ENCODE data around the gene TNIP2. TPM values are rescaled to one million over a fixed set of nuclear protein-coding genes. Genes with fewer than 3 reads are reported as not detected.

The TNIP2 gene
- total RNA-seq, 6 experiments from 2014 or later, result 28.6 to 32.0 (median 30.9) TPM

DNA sequence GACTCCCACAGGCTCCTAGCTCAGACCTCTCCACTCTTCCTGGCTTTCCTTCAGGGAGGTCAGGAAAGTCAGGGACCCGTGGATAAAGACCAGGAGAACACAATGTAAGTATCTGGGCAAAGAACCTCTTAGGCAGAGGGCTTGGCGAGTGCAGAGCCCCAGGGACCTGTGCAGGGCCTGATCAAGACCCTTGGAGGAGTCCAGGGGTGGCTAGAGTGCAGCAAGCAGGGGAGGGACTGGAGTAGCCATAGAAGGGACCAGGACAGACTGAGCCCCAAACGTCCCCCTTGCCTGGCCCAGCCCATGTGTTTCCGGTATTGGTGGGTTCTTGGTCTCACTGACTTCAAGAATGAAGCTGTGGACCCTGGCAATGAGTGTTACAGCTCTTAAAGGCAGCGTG is 5.9 kb upstream of the TNIP2 start:
- H3K9me3 Mint-ChIP-seq, result no peaks in the 10 kb centered on the region
- no peak overlapping the region for H3K27ac Mint-ChIP-seq
- H3K4me3 Mint-ChIP-seq, result no peak overlapping the region
- H3K4me1 Mint-ChIP-seq (ENCODE audit: low read depth), result no peaks in the 10 kb centered on the region
- no peak for DNase-seq
- TF ChIP-seq, protein P1, sequence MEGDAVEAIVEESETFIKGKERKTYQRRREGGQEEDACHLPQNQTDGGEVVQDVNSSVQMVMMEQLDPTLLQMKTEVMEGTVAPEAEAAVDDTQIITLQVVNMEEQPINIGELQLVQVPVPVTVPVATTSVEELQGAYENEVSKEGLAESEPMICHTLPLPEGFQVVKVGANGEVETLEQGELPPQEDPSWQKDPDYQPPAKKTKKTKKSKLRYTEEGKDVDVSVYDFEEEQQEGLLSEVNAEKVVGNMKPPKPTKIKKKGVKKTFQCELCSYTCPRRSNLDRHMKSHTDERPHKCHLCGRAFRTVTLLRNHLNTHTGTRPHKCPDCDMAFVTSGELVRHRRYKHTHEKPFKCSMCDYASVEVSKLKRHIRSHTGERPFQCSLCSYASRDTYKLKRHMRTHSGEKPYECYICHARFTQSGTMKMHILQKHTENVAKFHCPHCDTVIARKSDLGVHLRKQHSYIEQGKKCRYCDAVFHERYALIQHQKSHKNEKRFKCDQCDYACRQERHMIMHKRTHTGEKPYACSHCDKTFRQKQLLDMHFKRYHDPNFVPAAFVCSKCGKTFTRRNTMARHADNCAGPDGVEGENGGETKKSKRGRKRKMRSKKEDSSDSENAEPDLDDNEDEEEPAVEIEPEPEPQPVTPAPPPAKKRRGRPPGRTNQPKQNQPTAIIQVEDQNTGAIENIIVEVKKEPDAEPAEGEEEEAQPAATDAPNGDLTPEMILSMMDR (IDR thresholded peaks at IDR 0.05), result no peak
- peaks cover 4% of the 10 kb centered on the region for H3K27me3 Mint-ChIP-seq (ENCODE audit: insufficient read depth)
- H3K36me3 Mint-ChIP-seq (ENCODE audit: low read depth), result no peaks in the 10 kb centered on the region

DNA sequence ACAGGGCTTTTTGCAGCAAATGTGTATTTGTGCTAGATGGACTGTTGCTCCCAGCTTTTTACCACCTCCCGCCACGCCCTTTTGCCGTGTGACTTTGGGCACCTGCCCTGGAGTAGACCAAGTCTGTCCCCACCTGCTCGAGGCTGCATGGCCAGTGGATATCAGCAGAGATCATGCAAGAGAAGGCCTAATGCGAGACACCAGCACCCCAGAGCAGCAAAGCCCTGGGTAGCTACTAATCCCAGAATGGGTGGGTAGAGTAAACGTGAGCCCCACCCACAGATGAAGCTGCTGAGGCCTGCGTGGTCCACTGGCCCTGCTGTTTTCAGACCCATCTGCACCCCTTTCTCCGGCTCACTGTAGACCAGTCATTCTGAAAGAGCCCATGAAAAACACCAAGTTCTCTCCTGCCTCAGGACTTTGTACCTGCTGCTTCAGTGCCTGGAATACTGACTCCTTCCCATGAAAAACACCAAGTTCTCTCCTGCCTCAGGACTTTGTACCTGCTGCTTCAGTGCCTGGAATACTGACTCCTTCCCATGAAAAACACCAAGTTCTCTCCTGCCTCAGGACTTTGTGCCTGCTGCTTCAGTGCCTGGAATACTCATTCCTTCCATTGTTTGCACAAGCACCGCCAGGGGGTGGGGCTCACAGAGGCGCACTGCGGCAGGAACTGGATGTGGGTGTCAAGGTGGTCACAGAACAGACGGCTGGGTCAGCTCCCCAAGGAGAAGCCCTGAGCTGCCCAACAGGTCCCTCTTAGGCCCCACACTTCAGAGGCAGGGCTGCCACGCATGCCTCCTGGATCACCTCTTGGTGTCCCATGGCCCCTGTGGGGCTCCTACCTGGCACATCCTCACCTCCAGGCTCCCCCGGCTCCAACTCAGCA is 5.1 kb upstream of the TNIP2 start:
- Mint-ChIP-seq H3K4me1 (ENCODE audit: low read depth) (no peaks in the 10 kb centered on the region), H3K4me3 (no peak overlapping the region), H3K36me3 (ENCODE audit: low read depth) (no peaks in the 10 kb centered on the region), H3K9me3 (no peaks in the 10 kb centered on the region), H3K27me3 (ENCODE audit: insufficient read depth) (peaks cover 4% of the 10 kb centered on the region), H3K27ac (no peak overlapping the region)
- TF ChIP-seq, protein P1 (IDR thresholded peaks at IDR 0.05), result no peak
- no peak for DNase-seq

DNA sequence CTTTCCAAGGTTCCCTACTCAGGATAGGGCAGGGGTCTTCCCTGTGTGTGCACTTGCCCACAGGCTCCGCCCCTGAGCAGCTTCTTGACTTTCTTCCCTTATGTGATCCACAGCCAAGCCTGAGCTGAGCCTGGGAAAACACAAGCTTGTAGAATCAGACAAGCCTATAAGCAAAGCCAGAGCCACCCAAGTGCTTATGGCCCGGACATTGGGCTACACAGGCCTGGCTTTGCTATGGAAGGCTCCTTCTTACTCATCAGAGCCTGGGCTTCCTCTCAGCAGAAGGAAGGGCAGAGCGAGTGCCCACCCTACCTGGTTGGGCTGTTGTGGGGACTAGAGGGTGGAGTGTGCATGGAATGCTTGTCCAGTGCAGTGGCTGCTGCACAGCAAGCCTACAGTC is 1.3 kb upstream of the TNIP2 start:
- Mint-ChIP-seq H3K36me3 (ENCODE audit: low read depth) (no peaks in the 10 kb centered on the region), H3K4me1 (ENCODE audit: low read depth) (peaks cover 16% of the 10 kb centered on the region), H3K27me3 (ENCODE audit: insufficient read depth) (peaks cover 1% of the 10 kb centered on the region; the same call in 1 of the 2 replicates), H3K4me3 (peak overlapping the region; percentile 25; the same call in 1 of the 2 replicates), H3K27ac (no peak overlapping the region), H3K9me3 (no peaks in the 10 kb centered on the region)
- TF ChIP-seq, protein P1 (IDR thresholded peaks at IDR 0.05), result no peak
- DNase-seq, result no peak

DNA sequence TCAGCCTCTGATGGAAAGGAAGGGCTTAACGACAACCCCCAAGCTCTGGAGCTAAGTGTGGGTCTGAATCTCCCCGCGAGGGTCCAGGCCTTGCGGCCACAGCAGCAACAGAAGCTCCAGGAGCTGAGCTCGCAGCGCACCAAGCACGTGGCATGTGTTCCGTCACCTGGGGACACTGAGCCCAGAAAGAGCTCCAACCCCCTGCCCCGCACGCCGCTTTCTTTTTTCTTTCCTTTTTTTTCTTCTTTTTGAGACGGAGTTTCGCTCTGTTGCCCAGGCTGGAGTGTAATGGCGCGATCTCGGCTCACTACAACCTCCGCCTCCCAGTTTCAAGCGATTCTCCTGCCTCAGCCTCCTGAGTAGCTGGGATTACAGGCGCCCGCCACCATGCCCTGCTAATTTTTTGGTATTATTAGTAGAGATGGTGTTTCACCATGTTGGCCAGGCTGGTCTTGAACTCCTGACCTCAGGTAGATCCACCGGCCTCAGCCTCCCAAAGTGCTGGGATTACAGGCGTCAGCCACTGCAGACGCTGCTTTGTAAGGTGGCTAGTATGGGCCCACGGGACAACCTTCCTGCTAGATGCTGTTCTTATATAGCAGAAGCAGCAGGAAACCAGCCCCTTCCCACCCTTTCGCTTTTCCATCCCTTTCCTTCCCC is 685 bp upstream of the TNIP2 start:
- TF ChIP-seq, protein P1 (IDR thresholded peaks at IDR 0.05), result no peak
- peak overlapping the region; percentile 40; the same call in 1 of the 2 replicates for H3K27ac Mint-ChIP-seq
- no peak for DNase-seq
- no peaks in the 10 kb centered on the region; the same call in 1 of the 2 replicates for H3K27me3 Mint-ChIP-seq (ENCODE audit: insufficient read depth)
- H3K4me3 Mint-ChIP-seq, result peak overlapping the region; percentile 69
- H3K36me3 Mint-ChIP-seq (ENCODE audit: low read depth), result no peaks in the 10 kb centered on the region
- H3K4me1 Mint-ChIP-seq (ENCODE audit: low read depth), result peaks cover 16% of the 10 kb centered on the region
- no peaks in the 10 kb centered on the region for H3K9me3 Mint-ChIP-seq

DNA sequence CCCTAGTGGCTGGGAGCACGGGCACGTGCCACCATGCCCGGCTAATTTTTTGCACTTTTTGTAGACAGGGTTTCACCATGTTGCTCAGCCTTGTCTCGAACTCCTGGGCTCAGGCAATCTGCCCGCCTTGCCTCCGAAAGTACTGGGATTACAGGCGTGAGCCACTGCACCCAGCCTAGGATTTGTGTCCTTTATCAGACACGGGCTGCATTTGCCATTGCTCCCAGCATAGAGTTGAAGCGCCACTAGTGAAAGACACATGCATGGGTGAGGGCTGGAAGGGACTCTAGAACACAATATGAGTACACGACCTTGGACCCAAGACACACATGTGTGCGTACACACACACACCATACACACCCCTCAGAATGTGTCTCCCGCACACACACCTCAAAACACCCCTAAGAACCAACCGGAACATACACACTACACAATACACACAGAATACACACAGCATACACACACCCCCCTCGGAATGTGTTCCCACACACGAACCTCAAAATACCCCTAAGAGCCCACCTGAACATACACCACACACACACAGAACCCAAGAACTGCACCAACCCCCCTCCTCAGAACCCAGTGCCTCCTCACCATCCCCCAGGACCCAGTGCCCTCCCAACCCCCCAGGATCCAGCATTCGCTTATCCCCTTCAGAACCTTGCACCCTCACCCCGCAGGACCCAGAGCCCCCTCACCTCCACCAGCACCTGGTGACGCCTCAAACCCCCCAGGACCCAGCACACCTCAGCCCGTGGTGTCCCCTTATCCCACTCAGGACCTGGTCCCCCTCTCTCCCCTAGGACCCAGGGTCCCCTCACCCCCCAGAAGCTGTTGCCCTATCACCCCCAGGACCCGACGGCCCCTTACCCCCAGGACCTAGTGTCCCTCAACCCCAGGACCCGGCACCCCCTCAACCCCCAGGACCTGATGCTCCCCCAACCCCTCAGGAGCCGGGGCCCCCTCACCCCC is 1.0 kb downstream of the TNIP2 start:
- Mint-ChIP-seq H3K27ac (peak overlapping the region; percentile 6; the same call in 1 of the 2 replicates), H3K4me1 (ENCODE audit: low read depth) (peaks cover 16% of the 10 kb centered on the region), H3K36me3 (ENCODE audit: low read depth) (no peaks in the 10 kb centered on the region), H3K9me3 (no peaks in the 10 kb centered on the region), H3K27me3 (ENCODE audit: insufficient read depth) (no peaks in the 10 kb centered on the region; the same call in 1 of the 2 replicates), H3K4me3 (peak overlapping the region; percentile 81)
- TF ChIP-seq, protein P1 (IDR thresholded peaks at IDR 0.05), result no peak
- DNase-seq, result no peak
